A549 (cell line): Measurements from ENCODE around the gene LCNL1.

Experiments used
- CHD2 ChIP-seq: fragments of 150-350 bp; IDR thresholded peaks from 2 replicates; pipeline ENCODE4 v1.6.1; 2014; ENCODE audit warnings: low read length; ENCODE audit not compliant: partially characterized antibody
- EHMT2 ChIP-seq: fragments of 200-600 bp; sonication (generic); IDR thresholded peaks from 2 replicates; pipeline ENCODE4 v1.6.1; 2016; ENCODE audit warnings: antibody characterized with exemption, low read depth, mild to moderate bottlenecking, moderate library complexity
- HMGXB4 ChIP-seq: fragments of 250-450 bp; sonication (Bioruptor Pico); IDR thresholded peaks from 2 replicates; pipeline ENCODE4 v1.5.0; 2021; ENCODE audit warnings: mild to moderate bottlenecking, moderate library complexity, borderline replicate concordance
- HOXA7 ChIP-seq: fragments of 250-450 bp; sonication (Bioruptor Pico); IDR thresholded peaks from 2 replicates; pipeline ENCODE4 v1.5.0; 2020; ENCODE audit warnings: mild to moderate bottlenecking, moderate library complexity
- JUN ChIP-seq, 2 experiments: fragments of >200 bp; sonication (Bioruptor Twin); formaldehyde crosslinking; IDR thresholded peaks; 2 replicates in 1 of 2; 3 replicates in 1 of 2; pipeline ENCODE4 v1.6.1; 2016 to 2017
- JUNB ChIP-seq: fragments of >200 bp; sonication (Bioruptor Twin); formaldehyde crosslinking; IDR thresholded peaks from 2 replicates; pipeline ENCODE4 v1.6.1; 2016
- KDM1A ChIP-seq: fragments of 200-600 bp; sonication (generic); IDR thresholded peaks from 2 replicates; pipeline ENCODE4 v1.6.1; 2016; ENCODE audit warnings: low read depth, mild to moderate bottlenecking
- POLR2A ChIP-seq: IDR thresholded peaks from 2 replicates; pipeline ENCODE4 v1.6.1; 2012; ENCODE audit warnings: mild to moderate bottlenecking, low read length
- POLR2AphosphoS2 ChIP-seq: conservative IDR thresholded peaks from 2 replicates; pipeline ENCODE4 v1.6.1; 2012; ENCODE audit warnings: low read length, improper control_type of control experiment, inconsistent platforms
- RAD21 ChIP-seq, 2 experiments: fragments of >200 bp in 1 of 2; sonication (Bioruptor Twin) in 1 of 2; formaldehyde crosslinking in 1 of 2; IDR thresholded peaks in 1 of 2; conservative IDR thresholded peaks in 1 of 2; 2 replicates in 1 of 2; 3 replicates in 1 of 2; pipeline ENCODE4 v1.6.1; 2012 to 2018; ENCODE audit warnings: inconsistent platforms in 1 of 2
- RCOR1 ChIP-seq: fragments of 150-350 bp; IDR thresholded peaks from 2 replicates; pipeline ENCODE4 v1.6.1; 2014; ENCODE audit warnings: antibody characterized with exemption, low read length, low read depth
- TF ChIP-seq, protein P1 (sequence below): fragments of >200 bp; sonication (Bioruptor Twin); formaldehyde crosslinking; IDR thresholded peaks from 3 replicates; pipeline ENCODE4 v1.5.1; 2016

DNA sequence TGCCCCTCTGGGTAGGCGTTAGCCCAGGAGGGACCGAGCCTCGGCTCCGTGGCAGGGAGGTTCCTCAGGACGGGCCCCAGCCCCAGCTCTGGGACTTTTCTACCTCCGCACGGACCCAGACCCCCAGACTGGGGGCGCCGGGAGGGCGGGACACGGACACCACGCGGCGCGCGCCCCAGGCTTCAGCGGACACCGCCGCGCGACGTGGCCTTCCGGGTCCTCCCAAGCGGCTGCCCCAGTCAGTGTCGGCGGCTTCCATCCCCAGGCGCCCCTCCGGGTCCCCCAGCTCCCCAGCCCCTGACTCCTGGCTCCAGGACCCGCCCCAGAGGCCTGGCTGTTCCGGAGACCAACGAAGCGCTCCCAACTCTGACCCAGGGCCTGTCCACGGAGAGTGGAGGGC lies 3.1 kb downstream of the LCNL1 start:
- TF ChIP-seq RAD21 (conservative IDR thresholded peaks at IDR 0.05 in 1 of 2, IDR thresholded peaks at IDR 0.05 in 1 of 2) (no peak), HMGXB4 (CRISPR knock-in tag) (no peak), EHMT2 (no peak), CHD2 (no peak), JUNB (no peak), POLR2AphosphoS2 (no peak), HOXA7 (CRISPR knock-in tag) (no peak), POLR2A (no peak), RCOR1 (no peak), JUN (IDR thresholded peaks at IDR 0.05) (no peak), KDM1A (no peak)
- TF ChIP-seq, protein P1, sequence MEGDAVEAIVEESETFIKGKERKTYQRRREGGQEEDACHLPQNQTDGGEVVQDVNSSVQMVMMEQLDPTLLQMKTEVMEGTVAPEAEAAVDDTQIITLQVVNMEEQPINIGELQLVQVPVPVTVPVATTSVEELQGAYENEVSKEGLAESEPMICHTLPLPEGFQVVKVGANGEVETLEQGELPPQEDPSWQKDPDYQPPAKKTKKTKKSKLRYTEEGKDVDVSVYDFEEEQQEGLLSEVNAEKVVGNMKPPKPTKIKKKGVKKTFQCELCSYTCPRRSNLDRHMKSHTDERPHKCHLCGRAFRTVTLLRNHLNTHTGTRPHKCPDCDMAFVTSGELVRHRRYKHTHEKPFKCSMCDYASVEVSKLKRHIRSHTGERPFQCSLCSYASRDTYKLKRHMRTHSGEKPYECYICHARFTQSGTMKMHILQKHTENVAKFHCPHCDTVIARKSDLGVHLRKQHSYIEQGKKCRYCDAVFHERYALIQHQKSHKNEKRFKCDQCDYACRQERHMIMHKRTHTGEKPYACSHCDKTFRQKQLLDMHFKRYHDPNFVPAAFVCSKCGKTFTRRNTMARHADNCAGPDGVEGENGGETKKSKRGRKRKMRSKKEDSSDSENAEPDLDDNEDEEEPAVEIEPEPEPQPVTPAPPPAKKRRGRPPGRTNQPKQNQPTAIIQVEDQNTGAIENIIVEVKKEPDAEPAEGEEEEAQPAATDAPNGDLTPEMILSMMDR = no peak
